ENCODE measurements around the gene RUNX2. TPM values are rescaled to one million over a fixed set of nuclear protein-coding genes. Genes with fewer than 3 reads are reported as not detected.

The RUNX2 gene
- polyA plus RNA-seq, 1 of the 3 experiments (the other 2 are of a cell fraction): 4.4 TPM

DNA sequence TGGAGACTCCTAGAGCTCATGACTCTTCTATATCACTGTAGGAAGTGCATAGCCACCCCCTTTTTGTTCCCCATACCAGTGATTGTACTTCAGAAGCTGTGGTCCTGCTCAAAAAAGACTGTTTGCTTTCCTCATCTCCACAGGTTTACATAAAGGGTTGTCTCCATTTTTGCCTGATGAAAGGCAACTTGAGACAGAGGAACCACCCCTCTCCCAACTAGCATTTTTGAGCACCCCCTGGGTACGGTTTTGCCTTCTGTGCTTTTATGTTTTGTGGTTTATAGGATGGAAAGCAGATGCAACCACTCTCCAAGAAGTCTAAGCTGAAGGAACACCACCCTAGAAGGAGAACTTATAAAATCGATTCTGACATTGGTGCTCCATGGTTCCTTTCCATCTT is 177.3 kb downstream of the RUNX2 start:
- Histone ChIP-seq H3K9me2 (no peaks in the 10 kb centered on the region), H3K4me1 (ENCODE audit: control insufficient read depth in 1 of 2, insufficient read depth in 2 of 2, low read depth in 1 of 2, low read length in 1 of 2) (peaks cover 0 to 12% of the 10 kb centered on the region in 2 experiments; a peak in 1 of 4 replicates), H2AFZ (ENCODE audit: low read depth) (no peak overlapping the region), H3K79me2 (ENCODE audit: insufficient read depth) (no peaks in the 10 kb centered on the region), H3K4me3 (ENCODE audit: low read depth in 2 of 2, low read length in 1 of 2) (no peak overlapping the region), H3K36me3 (replicated peaks in 1 of 2; ENCODE audit: control insufficient read depth in 1 of 2, insufficient read depth in 2 of 2, low read length in 1 of 2) (peaks cover 0 to 4% of the 10 kb centered on the region in 2 experiments), H3K27me3 (ENCODE audit: insufficient read depth) (no peaks in the 10 kb centered on the region), H3K27ac (ENCODE audit: low read depth in 2 of 2, low read length in 1 of 2) (peak overlapping the region in 1 of 2 experiments; percentile 33; a peak in 1 of 4 replicates), H3F3A (replicated peaks; ENCODE audit: insufficient read depth) (peaks cover 3% of the 10 kb centered on the region), H3K9me3 (no peaks in the 10 kb centered on the region), H4K20me1 (ENCODE audit: insufficient read depth) (no peaks in the 10 kb centered on the region), H3K4me2 (no peak overlapping the region; the same call in 1 of the 2 replicates), H3K9ac (no peak overlapping the region)
- CTCF ChIA-PET: no interaction called here
- no peak for DNase-seq
- POLR2A ChIA-PET: no interaction called here
- WGBS (ENCODE audit: low lambda C conversion rate): 32% methylated on average over 2 of the region's 2 CpGs
- TF ChIP-seq NFIC (IDR thresholded peaks at IDR 0.05; ENCODE audit: borderline replicate concordance) (no peak), TAF1 (IDR thresholded peaks at IDR 0.05; ENCODE audit: borderline replicate concordance, low read depth, low read length) (no peak)

DNA sequence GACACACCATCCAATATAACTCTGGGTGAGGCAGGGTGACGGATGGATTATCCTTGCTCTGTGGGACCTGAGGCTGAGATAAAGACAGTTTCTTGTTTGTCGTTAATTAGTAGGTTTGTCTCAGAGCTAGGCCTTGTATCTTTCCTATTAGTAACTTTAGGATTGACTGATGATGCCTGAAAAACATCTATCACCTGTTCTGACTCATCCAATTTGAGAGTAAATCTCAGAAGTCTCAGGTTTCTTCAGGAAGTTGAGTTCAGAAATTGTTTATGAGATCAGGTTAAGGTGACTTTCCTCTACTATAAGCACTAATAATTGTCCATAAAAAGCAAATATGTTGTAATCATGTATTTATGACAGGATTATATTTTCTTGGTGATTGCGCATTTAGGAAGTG is 179.1 kb downstream of the RUNX2 start:
- Histone ChIP-seq H3K9me3 (no peaks in the 10 kb centered on the region), H3K4me3 (ENCODE audit: low read depth in 2 of 2, low read length in 1 of 2) (no peak overlapping the region), H3F3A (replicated peaks; ENCODE audit: insufficient read depth) (peaks cover 3% of the 10 kb centered on the region), H3K9ac (no peak overlapping the region), H3K4me1 (ENCODE audit: control insufficient read depth in 1 of 2, insufficient read depth in 2 of 2, low read depth in 1 of 2, low read length in 1 of 2) (peaks cover 0 to 12% of the 10 kb centered on the region in 2 experiments; a peak in 1 of 4 replicates), H3K27ac (ENCODE audit: low read depth in 2 of 2, low read length in 1 of 2) (no peak overlapping the region), H3K9me2 (no peaks in the 10 kb centered on the region), H3K36me3 (replicated peaks in 1 of 2; ENCODE audit: control insufficient read depth in 1 of 2, insufficient read depth in 2 of 2, low read length in 1 of 2) (peaks cover 0 to 4% of the 10 kb centered on the region in 2 experiments), H2AFZ (ENCODE audit: low read depth) (no peak overlapping the region), H4K20me1 (ENCODE audit: insufficient read depth) (no peaks in the 10 kb centered on the region), H3K27me3 (ENCODE audit: insufficient read depth) (no peaks in the 10 kb centered on the region), H3K79me2 (ENCODE audit: insufficient read depth) (no peaks in the 10 kb centered on the region), H3K4me2 (no peak overlapping the region)
- POLR2A ChIA-PET: no interaction called here
- CTCF ChIA-PET: no interaction called here
- 59% methylated on average over 3 of the region's 3 CpGs for WGBS (ENCODE audit: low lambda C conversion rate)
- TF ChIP-seq, protein P1, sequence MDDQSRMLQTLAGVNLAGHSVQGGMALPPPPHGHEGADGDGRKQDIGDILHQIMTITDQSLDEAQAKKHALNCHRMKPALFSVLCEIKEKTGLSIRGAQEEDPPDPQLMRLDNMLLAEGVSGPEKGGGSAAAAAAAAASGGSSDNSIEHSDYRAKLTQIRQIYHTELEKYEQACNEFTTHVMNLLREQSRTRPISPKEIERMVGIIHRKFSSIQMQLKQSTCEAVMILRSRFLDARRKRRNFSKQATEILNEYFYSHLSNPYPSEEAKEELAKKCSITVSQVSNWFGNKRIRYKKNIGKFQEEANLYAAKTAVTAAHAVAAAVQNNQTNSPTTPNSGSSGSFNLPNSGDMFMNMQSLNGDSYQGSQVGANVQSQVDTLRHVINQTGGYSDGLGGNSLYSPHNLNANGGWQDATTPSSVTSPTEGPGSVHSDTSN (IDR thresholded peaks at IDR 0.05): 0 out of 2 replicates have a peak, but pooled peaks have one; percentile 9
- TF ChIP-seq MXI1 (IDR thresholded peaks at IDR 0.05; ENCODE audit: low read depth, low read length) (no peak), TAF1 (IDR thresholded peaks at IDR 0.05; ENCODE audit: borderline replicate concordance, low read depth, low read length) (no peak)
- no peak for DNase-seq

DNA sequence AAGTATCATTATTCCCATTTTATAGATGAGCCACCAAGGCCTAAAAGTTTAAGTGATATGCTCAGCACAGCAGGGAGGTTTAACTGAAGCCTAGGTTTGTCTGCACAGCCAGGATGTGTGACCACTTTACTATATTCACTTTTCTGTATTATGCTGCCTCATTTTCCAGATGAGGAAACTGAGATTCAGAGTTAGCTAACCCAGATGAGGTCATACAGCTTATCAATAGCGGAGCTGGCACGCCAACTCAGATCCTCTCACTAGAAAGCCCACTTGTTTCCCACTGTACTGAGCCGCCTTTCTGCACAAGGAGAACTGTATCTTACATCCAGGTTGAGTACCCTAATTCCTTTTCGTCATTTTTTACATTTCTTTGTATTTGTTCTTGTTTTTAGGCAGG is 181.3 kb downstream of the RUNX2 start:
- Histone ChIP-seq H2AFZ (ENCODE audit: low read depth) (no peak overlapping the region), H3K4me3 (ENCODE audit: low read depth in 2 of 2, low read length in 1 of 2) (no peak overlapping the region), H3F3A (replicated peaks; ENCODE audit: insufficient read depth) (peaks cover 2% of the 10 kb centered on the region), H3K9ac (no peak overlapping the region), H3K9me3 (no peaks in the 10 kb centered on the region), H3K4me2 (no peak overlapping the region), H3K36me3 (replicated peaks in 1 of 2; ENCODE audit: control insufficient read depth in 1 of 2, insufficient read depth in 2 of 2, low read length in 1 of 2) (peaks cover 4 to 6% of the 10 kb centered on the region in 2 experiments), H3K9me2 (no peaks in the 10 kb centered on the region), H3K27me3 (ENCODE audit: insufficient read depth) (no peaks in the 10 kb centered on the region), H3K4me1 (ENCODE audit: control insufficient read depth in 1 of 2, insufficient read depth in 2 of 2, low read depth in 1 of 2, low read length in 1 of 2) (peaks cover 0 to 11% of the 10 kb centered on the region in 2 experiments; a peak in 1 of 4 replicates), H3K79me2 (ENCODE audit: insufficient read depth) (no peaks in the 10 kb centered on the region), H4K20me1 (ENCODE audit: insufficient read depth) (no peaks in the 10 kb centered on the region), H3K27ac (ENCODE audit: low read depth in 2 of 2, low read length in 1 of 2) (no peak overlapping the region)
- CTCF ChIA-PET: interaction anchor here (1.4 to 1.7 kb wide), 2 partner anchors 8 to 9 kb away, joined by 3 to 4 read pairs; no protein-coding TSS in a partner anchor
- 83% methylated on average over 4 of the region's 4 CpGs for WGBS (ENCODE audit: low lambda C conversion rate)
- DNase-seq: no peak
- POLR2A ChIA-PET: no interaction called here
- TF ChIP-seq FOXJ3 (CRISPR knock-in tag; IDR thresholded peaks at IDR 0.05) (no peak), SIN3A (IDR thresholded peaks at IDR 0.05; ENCODE audit: borderline replicate concordance, low read depth, low read length) (no peak), SMC3 (IDR thresholded peaks at IDR 0.05; ENCODE audit: low read depth, low read length) (no peak), POLR2AphosphoS5 (IDR thresholded peaks at IDR 0.05; ENCODE audit: low read depth, low read length) (no peak), GATA2 (CRISPR knock-in tag; IDR thresholded peaks at IDR 0.05) (no peak), RXRA (IDR thresholded peaks at IDR 0.05; ENCODE audit: borderline replicate concordance, low read depth) (no peak), TEAD4 (IDR thresholded peaks at IDR 0.05; ENCODE audit: borderline replicate concordance, insufficient read depth) (no peak), JUND (IDR thresholded peaks at IDR 0.05) (no peak), YY1 (IDR thresholded peaks at IDR 0.05; ENCODE audit: low read depth) (no peak), FOSL2 (IDR thresholded peaks at IDR 0.05; ENCODE audit: borderline replicate concordance, low read depth) (no peak)
- TF ChIP-seq, protein P1 (IDR thresholded peaks at IDR 0.05): no peak
- TF ChIP-seq, protein P2, sequence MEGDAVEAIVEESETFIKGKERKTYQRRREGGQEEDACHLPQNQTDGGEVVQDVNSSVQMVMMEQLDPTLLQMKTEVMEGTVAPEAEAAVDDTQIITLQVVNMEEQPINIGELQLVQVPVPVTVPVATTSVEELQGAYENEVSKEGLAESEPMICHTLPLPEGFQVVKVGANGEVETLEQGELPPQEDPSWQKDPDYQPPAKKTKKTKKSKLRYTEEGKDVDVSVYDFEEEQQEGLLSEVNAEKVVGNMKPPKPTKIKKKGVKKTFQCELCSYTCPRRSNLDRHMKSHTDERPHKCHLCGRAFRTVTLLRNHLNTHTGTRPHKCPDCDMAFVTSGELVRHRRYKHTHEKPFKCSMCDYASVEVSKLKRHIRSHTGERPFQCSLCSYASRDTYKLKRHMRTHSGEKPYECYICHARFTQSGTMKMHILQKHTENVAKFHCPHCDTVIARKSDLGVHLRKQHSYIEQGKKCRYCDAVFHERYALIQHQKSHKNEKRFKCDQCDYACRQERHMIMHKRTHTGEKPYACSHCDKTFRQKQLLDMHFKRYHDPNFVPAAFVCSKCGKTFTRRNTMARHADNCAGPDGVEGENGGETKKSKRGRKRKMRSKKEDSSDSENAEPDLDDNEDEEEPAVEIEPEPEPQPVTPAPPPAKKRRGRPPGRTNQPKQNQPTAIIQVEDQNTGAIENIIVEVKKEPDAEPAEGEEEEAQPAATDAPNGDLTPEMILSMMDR (IDR thresholded peaks at IDR 0.05): no peak
- TF ChIP-seq, protein P3, sequence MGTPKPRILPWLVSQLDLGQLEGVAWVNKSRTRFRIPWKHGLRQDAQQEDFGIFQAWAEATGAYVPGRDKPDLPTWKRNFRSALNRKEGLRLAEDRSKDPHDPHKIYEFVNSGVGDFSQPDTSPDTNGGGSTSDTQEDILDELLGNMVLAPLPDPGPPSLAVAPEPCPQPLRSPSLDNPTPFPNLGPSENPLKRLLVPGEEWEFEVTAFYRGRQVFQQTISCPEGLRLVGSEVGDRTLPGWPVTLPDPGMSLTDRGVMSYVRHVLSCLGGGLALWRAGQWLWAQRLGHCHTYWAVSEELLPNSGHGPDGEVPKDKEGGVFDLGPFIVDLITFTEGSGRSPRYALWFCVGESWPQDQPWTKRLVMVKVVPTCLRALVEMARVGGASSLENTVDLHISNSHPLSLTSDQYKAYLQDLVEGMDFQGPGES (IDR thresholded peaks at IDR 0.05; ENCODE audit: low read depth, low read length): no peak
- TF ChIP-seq, protein P4, sequence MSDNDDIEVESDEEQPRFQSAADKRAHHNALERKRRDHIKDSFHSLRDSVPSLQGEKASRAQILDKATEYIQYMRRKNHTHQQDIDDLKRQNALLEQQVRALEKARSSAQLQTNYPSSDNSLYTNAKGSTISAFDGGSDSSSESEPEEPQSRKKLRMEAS (IDR thresholded peaks at IDR 0.05; ENCODE audit: low read depth): no peak
